Suppressor macrophage treated with lipopolysaccharide for 4 hours (primary cell): ENCODE data around the gene WRAP53.
A peak's percentile ranks its signal among the peaks of the same experiment; 100 is the strongest.

ENCODE experiments used
- DNase-seq: peaks from one replicate; pipeline ENCODE4 v3.0.0-alpha.2; 2020

The WRAP53 gene

GRCh38 chr17:7710301-7710700 lies 22.0 kb downstream of the WRAP53 start:
- DNase-seq, result peak; percentile 34

GRCh38 chr17:7711051-7711755 lies 22.9 kb downstream of the WRAP53 start:
- DNase-seq, result no peak

DNA sequence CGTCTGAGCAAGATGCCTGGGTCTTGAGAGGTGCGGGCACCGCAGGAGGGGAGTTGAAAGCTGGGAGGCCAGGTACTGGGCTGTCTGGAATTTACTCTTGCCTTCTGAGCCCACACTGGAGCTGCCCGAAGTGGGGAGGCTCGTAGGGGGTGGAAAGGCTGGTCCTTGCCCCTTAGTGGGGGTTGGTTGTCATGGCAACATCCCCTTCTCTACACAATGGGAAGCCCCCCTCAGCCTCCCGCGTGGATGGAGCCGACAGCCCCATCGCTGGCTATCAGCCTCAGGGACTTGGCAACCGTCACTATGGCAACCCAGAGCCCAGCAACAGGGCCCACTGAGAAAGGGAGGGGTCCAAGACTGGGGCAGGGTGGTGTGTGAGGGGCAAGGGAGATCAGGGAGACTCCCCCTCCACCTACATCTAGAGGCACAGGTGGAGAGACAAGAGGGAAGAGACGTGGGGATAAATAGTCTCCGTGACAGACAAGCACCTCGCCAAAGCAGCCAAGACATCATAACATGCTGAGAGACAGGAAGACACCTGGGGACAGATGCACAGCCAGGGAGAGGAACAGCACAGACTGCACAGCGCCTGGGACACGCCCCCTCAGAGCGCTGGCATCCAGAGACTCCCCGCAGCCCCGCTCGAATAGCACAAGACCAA lies 24.0 kb downstream of the WRAP53 start:
- DNase-seq, result no peak

- DNase-seq, result no peak
Observed at GRCh38 chr17:7713782-7714181, 25.5 kb downstream of the WRAP53 start.

DNA sequence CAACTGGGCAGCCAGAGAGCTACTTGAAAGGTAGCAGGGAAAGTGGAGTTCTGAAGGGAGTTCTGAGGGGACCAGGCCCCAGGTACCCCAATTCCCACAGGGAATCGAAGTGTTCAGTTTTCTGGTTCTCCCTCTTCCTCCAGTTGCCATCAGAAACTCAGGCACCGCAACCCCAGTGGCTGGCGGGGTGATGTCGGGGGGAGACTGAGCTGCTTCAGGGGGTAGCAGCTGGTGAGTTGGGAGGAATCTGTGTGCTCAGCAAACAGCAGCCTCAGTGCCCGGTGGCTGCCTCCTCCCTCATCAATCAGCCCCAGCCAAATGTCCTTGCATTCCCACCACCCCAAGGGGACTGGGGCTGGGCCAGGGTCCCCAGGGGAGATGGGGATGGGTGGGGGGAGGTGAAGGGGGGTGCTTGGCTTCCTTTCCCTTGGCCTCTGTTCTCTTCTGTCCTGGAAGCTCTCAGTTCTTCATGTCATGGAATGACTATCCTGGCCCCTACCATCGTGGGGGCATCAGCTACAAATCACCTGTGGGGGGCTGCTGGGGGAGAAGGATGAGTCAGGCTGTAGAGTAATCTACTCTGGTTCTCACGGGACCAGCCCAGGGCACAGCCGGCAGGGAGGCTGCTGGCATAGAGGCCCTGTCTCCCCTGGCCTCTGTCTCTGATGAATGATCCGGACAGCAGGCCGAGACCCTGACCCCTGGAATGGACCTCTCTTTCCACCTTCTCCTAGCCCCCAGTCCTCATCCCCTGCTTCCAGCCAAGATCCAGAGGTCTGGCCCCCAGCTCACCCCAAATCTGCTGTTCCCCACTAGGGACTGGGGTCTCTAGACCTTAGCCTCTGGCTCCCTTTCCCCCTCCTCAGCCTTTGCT lies 26.7 kb downstream of the WRAP53 start:
- no peak for DNase-seq

DNA sequence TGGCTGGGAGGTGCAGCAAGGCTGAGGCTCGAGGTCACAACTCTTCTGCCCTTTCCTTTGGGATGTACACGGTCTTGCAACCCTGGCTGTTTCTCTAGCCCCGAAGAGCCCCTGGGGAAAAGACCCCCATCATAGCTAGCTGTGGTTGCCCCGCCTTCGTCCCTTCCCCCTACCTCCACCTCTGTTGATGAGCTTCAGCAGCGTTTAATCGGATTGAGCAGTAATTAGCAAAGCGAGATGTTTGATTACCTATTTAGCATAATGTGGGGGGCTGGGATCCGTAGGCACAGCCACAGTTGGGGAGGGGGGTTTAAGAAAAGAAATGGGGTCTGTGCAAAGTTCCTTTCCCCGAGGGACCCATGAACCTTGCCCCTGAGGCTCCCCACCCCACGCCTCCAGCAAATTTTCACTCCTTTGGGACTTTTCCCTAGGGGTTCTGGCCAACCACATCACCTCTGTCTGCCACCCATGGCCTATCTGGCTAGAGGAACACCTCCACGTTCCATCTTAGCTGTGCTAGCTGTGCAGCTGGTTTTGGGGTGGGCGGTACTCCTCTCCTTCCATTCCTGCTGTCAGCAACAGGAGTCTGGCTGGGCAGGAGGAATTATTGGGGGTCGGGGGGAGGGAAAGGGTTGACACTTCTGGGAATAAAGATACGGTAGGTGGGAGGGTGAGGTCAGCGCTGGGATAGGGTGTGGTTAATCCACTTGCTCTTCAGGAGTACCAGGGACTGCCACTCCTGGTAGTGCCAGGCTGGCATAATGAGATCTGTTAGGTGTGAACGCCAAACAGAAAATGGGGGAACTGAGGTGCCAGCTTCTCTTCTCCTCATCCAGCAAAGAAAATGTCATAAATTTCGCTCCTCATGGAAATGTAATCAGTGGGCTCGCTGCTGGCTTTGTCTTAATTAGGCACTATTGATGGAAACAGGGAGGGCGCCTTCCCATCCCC lies 27.9 kb downstream of the WRAP53 start:
- DNase-seq, result no peak

- DNase-seq, result peak; percentile 70
Observed at GRCh38 chr17:7716901-7717755, 28.9 kb downstream of the WRAP53 start, which contains the start of gene DNAH2. Gene DNAH2, plus strand, starts transcription at chr17:7717744. Its CDS starts 1,991 bp downstream, at chr17:7719735.

DNA sequence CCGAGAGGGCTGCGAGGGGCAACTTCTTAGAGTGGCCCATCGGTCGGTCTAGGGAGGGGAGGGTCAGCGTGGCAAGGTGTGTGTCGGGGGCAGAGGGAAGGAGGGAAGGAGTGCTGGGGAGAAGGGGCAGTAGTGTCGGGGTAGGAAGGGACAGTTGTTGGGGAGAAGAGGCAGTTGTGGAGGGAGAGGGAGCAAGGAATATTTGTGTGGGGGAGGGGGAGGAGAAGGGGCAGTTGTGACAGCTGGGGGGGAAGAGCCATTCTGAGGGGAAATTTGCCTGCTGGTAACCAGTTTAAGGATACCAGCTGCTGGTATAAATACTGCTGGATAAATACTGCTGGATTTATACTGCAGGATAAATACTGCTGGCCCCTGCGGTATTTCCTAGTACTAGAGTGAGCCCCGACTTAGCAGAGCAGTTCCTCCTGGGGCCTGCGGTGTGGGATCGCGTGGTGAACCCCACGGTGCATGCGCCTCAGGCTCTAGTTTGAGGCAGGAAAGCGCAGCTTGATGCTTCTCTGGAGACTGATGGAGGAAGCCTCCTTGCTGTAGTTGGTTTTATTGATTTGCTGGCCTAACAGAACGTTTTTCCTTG lies 29.6 kb downstream of the WRAP53 start:
- DNase-seq, result no peak

- DNase-seq, result no peak
Observed at GRCh38 chr17:7719661-7720060, 31.4 kb downstream of the WRAP53 start.

DNA sequence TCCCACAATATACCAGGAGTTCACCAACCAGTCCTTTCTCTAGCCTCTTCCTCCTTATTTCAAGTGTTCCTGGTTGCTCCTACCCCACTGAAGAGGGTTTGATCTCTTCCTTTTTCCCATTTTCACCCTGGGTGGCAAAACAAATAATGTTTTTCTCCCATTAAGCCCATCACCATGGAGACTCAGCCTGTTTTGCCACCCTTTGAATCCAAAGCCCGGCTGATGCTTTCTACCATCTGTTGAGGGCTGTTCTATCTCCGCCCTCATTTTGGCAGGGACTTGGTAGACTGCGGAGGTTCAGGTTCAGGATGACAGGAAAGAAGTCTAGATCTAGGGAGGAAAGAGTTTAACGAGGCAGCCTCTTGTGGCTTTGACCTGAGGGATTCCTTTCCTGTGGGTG lies 31.8 kb downstream of the WRAP53 start:
- no peak for DNase-seq

DNA sequence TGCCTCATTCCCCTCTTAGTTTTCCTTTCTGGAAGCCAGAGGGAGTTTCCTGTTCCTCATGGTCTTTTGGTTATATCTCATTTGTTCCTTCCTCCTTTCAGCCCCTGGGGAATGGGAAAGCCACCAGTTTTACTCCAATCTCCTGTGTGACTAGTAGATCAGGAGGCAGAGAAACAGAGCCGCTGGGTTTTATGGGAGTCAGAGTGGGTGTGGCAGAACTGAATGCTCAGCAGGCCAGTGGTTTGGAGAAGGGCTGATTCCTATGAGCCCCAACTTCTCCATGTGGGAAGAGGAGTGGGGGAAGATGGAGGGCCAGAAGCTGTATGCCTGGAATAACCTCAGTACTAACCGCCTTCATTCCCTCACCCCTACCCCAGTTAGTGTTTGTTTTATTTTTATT lies 33.3 kb downstream of the WRAP53 start:
- no peak for DNase-seq

DNA sequence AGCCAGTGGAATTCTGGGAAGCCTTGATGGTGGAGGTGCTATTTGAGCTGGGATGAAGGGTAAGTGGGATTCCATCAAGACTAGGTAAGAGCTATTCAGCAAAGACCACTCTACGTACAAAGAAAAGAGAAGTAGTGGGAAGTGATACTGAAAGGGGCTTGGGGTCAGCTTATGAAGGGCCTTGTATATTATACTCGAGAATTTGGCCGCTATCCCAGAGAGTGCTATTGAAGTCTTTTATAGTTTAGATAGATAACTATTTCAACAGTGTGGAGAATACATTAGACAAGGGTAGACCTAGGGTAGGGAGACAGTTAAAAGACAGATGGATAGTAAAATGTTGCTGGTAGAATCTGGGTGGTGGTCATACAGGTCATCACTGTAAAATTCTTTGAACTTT lies 39.6 kb downstream of the WRAP53 start:
- DNase-seq, result no peak

DNA sequence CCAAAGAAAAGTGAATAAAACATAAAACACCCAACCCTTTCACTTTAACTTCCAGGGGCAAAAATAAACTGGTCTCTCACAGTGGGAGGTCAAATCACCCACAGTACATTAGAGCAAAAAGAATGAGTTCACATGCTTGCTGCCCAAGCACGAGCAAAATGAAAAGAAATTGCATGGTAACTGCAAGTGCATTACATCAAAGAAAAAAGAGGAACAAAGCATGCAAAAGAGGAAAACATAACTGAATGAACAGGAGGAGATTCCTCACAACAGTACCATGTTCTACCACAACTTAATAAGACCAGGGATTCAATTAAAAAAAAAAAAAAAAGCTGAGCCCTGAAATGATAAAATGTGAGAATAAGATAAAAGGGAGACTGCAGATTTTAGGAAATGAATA lies 41.5 kb downstream of the WRAP53 start:
- peak; percentile 73 for DNase-seq

DNA sequence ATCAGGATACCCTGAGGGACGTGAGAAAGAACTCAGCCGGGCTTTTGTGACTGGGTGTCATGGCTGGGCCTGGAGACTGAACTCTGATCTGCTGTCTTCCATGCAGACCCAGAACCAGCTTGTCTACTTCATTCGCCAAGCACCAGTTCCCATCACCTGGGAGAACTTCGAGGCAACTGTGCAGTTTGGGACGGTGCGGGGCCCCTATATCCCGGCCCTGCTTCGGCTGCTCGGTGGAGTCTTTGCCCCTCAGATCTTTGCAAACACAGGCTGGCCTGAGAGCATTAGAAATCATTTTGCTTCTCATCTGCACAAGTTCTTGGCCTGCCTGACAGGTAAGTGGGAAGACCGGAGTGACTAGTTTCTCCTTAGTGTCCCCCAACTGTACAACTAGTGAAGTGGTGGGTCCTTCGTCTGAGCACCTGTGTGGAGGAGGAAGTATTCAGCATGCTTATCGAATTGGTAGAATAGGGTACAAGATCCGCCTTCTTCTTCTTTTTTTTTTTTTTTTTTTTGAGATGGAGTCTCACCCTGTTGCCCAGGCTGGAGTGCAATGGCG lies 44.8 kb downstream of the WRAP53 start:
- DNase-seq, result no peak

- no peak for DNase-seq
Observed at GRCh38 chr17:7737601-7738000, 49.3 kb downstream of the WRAP53 start.

DNA sequence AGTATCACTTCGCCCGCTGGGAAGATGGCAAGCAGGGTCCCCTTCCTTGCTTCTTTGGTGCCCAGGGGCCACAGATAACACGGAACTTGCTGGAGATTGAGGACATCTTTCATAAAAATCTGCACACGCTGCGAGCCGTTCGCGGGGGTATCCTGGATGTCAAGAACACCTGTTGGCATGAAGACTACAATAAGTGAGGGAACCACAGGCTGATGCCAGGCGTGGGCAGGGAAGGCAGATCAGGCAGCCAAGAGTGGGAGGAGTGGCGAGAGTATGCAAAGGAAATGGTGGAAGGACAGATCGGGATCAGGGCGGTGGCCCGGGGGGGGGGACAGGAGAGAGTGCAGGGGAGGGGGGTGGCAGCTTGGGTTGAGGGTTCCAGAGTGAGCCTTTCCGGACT lies 51.5 kb downstream of the WRAP53 start:
- no peak for DNase-seq

DNA sequence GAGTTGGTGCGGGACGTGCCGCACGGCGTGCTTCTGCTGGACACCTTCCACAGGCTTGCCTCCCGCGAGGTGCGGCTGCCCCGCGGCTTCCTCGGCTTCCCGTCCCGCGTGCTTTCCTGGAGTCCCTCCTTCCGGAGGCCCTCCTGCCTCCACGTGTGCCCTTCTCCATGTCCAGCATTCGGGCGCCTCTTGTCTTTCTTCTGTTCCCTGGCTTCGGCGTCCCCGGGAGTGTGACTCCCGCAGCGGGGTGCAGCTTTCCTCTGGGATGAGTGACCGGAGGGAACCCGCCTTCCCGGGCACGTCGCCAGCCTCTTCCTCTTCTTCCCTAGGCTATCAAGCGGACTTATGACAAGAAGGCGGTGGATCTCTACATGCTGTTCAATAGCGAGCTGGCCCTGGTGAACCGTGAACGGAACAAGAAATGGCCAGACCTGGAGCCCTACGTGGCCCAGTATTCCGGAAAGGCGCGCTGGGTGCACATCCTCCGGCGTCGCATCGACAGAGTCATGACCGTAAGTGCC lies 52.3 kb downstream of the WRAP53 start:
- DNase-seq, result no peak

DNA sequence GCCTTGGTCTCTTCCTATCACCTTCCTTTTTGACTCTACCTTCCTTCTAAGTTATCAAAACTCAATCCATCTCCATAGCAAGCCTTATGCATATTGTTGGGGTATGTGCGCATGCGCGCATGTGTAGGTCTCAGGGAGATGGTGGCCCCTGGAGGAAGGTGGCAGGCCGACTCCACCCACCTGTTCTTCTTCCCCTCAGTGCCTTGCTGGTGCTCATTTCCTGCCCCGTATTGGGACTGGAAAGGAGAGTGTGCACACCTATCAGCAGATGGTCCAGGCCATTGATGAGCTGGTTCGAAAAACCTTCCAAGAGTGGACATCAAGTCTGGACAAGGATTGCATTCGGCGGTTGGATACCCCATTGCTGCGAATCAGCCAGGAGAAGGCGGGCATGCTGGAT lies 54.5 kb downstream of the WRAP53 start:
- DNase-seq, result no peak

DNA sequence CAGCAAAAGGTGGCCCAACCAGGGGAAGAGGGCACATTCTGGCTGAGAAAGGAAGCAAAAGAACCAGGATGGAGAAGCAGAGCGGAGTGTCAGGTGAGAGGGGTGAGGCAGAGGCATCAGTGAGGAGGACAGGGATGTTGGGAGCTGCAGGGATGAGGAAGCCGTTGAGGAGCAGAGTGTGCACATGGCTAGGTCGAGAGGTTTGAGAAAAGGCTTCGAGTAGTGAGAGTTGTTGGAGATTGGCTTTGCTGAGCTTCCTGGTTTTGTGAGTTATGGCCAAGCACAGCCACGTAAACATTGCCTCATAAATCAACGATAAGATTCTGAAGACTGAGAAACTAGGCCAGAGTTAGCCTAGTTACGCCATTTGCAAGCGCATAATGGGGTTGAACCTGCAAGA lies 56.1 kb downstream of the WRAP53 start:
- DNase-seq, result no peak

DNA sequence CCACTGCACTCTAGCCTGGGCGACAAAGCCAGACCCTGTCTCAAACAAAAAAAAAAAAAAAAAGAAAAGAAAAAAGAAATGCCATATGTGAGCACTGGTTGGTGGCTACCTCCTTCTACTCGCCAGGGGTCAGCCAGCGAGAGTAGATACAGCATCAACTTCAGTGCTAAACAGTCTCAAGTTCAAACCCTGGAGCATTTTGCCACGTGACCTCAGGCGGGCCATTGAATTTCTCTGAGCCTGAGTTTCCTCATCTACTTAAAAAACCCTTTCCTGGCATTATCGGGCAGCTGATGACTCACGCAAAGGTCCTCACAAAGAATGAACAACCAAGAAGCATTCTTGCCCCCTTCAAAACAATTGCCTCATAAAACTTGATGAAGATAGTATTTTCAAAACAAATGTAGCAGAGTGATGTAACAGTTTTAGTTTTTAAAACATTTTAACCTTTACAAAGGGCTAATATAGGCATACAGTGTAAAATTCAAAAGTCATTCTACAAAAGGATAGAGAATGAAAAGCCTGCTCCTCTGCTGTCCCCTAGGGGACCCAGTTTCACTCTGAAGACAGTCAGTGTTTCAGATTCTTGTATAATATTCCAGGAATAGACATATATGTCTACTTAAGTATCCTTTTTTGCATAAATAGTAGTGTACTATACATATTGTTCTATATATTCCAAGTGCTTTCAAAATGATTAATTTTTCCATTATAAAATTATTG lies 57.6 kb downstream of the WRAP53 start:
- peak; percentile 69 for DNase-seq
